HFFc6 (cell line): ENCODE measurements around the gene NLRX1. TPM values are rescaled to one million over a fixed set of nuclear protein-coding genes. Genes with fewer than 3 reads are reported as not detected.
"Not testable (repeated sequence)": the region's sequence is repeated elsewhere in the genome, so short reads cannot be mapped to it uniquely, and the experiment has no call there.

Experiments used
- DNase-seq: peaks from one replicate; pipeline ENCODE4 v3.0.0-alpha.2; 2018
- H3K27ac Mint-ChIP-seq: 2 replicates; pipeline ENCODE4 v1.8.0; 2020; ENCODE audit warnings: mild to moderate bottlenecking, mixed read lengths
- H3K27me3 Mint-ChIP-seq: 2 replicates; pipeline ENCODE4 v1.8.0; 2021; ENCODE audit warnings: mild to moderate bottlenecking, moderate library complexity, mixed read lengths; ENCODE audit not compliant: insufficient read depth
- H3K36me3 Mint-ChIP-seq: 2 replicates; pipeline ENCODE4 v1.8.0; 2021; ENCODE audit warnings: low read depth, mixed read lengths
- H3K4me1 Mint-ChIP-seq: 2 replicates; pipeline ENCODE4 v1.8.0; 2020; ENCODE audit warnings: low read depth, mixed read lengths
- H3K4me3 Mint-ChIP-seq: 2 replicates; pipeline ENCODE4 v1.8.0; 2020; ENCODE audit warnings: mild to moderate bottlenecking, moderate library complexity, mixed read lengths
- H3K9me3 Mint-ChIP-seq: 2 replicates; pipeline ENCODE4 v1.8.0; 2020; ENCODE audit warnings: mild to moderate bottlenecking, mixed read lengths
- total RNA-seq, 6 experiments: library from RNA; stranded (reverse); fragmentation: NEBNext Ultra II Directional; extraction: Animal tissue kit (Norgen Biotek cat#: 25700); gene quantifications; 2 replicates in 1 of 6; 3 replicates in 5 of 6; pipeline ENCODE4 v1.2.3, GENCODE V29; 2021
- TF ChIP-seq, protein P1 (sequence below): fragments of 200-600 bp; sonication (generic); IDR thresholded peaks from 2 replicates; pipeline ENCODE4 v1.5.0; 2021; ENCODE audit warnings: antibody characterized with exemption, mild to moderate bottlenecking

NLRX1 gene
- total RNA-seq, 6 experiments from 2014 or later = 11.8 to 14.5 (median 12.9) TPM

DNA sequence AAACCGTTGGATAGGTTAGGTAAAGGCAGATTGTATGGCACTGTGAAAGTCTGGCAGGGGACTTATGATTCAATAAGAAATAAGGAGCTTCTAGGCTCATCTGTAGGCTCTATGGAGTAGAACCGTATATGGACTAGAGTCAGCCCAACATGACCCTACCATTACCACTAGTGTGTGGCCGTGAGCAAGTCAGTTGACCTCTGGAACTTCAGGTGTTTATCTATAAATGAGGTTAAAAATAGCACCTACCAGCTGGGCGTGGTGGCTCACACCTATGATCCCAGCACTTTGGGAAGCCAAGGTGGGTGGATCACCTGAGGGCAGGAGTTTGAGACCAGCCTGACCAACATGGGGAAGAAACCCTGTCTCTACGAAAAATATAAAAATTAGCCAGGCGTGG lies 42.7 kb upstream of the NLRX1 start:
- Mint-ChIP-seq H3K9me3 (no peaks in the 10 kb centered on the region), H3K4me3 (no peak overlapping the region), H3K27ac (no peak overlapping the region), H3K36me3 (peaks cover 16% of the 10 kb centered on the region), H3K4me1 (peaks cover 32% of the 10 kb centered on the region), H3K27me3 (no peaks in the 10 kb centered on the region)
- DNase-seq = no peak
- TF ChIP-seq, protein P1, sequence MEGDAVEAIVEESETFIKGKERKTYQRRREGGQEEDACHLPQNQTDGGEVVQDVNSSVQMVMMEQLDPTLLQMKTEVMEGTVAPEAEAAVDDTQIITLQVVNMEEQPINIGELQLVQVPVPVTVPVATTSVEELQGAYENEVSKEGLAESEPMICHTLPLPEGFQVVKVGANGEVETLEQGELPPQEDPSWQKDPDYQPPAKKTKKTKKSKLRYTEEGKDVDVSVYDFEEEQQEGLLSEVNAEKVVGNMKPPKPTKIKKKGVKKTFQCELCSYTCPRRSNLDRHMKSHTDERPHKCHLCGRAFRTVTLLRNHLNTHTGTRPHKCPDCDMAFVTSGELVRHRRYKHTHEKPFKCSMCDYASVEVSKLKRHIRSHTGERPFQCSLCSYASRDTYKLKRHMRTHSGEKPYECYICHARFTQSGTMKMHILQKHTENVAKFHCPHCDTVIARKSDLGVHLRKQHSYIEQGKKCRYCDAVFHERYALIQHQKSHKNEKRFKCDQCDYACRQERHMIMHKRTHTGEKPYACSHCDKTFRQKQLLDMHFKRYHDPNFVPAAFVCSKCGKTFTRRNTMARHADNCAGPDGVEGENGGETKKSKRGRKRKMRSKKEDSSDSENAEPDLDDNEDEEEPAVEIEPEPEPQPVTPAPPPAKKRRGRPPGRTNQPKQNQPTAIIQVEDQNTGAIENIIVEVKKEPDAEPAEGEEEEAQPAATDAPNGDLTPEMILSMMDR = no peak

DNA sequence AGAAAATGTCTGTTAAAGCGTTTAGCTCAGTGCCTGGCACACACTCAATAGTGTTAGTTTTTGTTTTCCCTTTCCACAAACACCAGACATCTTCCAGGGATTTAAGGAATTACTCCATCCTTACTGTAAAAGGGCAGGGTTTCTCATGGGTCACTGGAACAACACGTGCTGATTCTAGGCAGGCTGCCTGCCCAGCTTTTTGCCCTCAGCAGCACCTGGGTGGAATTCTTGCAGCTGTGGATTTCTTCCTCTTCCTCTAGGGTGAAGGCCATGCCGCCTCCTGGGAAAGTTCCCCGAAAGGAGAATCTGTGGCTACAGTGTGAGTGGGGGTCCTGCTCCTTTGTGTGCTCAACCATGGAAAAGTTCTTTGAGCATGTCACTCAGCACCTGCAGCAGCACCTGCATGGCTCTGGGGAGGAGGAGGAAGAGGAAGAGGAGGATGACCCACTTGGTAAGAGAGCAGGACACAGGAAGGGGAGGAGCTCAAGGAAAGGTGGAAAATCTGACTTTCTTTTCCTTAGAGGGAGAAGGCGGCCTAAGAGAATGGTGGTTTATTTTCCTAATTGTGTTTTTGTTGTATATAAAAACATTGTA lies 41.8 kb upstream of the NLRX1 start:
- Mint-ChIP-seq H3K27me3 (no peaks in the 10 kb centered on the region), H3K4me3 (no peak overlapping the region), H3K9me3 (no peaks in the 10 kb centered on the region), H3K27ac (no peak overlapping the region), H3K4me1 (peaks cover 32% of the 10 kb centered on the region), H3K36me3 (peaks cover 20% of the 10 kb centered on the region)
- DNase-seq = no peak
- TF ChIP-seq, protein P1 = no peak

DNA sequence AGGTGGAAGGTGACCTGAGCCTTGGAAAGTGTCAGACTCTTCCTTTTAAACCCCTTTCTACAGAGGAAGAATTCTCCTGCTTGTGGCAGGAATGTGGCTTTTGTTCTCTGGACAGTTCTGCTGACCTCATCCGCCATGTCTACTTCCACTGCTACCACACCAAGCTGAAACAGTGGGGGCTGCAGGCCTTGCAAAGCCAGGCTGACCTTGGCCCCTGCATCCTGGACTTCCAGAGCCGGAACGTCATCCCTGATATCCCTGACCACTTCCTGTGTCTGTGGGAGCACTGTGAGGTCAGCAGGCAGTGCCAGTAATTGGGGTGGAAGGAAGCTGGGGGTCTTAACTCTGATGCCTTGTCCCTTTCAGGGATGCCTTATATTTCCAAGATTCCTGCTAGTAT lies 37.9 kb upstream of the NLRX1 start:
- peaks cover 32% of the 10 kb centered on the region for H3K36me3 Mint-ChIP-seq
- TF ChIP-seq, protein P1 = no peak
- H3K27me3 Mint-ChIP-seq = no peaks in the 10 kb centered on the region
- no peaks in the 10 kb centered on the region for H3K9me3 Mint-ChIP-seq
- H3K27ac Mint-ChIP-seq = no peak overlapping the region; the same call in 1 of the 2 replicates
- H3K4me3 Mint-ChIP-seq = no peak overlapping the region
- DNase-seq = no peak
- H3K4me1 Mint-ChIP-seq = peaks cover 17% of the 10 kb centered on the region

DNA sequence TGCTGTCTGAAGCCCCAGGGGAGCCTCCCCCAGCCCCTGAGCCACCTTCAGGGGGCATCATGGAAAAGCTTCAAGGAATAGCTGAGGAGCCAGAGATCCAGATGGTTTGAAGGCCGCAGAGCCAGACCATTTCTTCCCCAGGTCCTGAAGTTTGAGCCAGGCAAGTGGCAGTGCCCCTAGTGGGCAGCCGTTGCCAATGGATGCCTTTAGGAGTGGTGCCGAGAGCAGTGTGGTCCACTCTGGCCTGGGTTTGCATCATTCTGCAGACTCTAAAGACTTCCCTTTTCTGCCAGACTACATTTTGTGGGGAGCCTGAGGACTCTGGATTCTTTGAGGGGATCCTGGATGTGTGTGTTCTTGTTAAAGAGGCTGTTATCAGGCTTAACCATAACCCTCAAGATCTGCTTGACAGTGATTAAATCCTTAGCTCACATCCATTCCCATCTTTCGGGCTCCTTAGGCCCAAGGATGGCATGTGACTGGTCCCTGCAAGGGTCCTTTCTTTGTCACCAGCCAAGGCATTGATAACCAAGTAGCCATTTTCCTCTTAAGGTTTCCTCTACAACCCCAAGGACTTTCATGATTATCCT lies 34.0 kb upstream of the NLRX1 start:
- Mint-ChIP-seq H3K36me3 (peaks cover 32% of the 10 kb centered on the region), H3K27ac (no peak overlapping the region), H3K4me3 (no peak overlapping the region), H3K9me3 (no peaks in the 10 kb centered on the region), H3K27me3 (no peaks in the 10 kb centered on the region), H3K4me1 (peaks cover 17% of the 10 kb centered on the region)
- TF ChIP-seq, protein P1 = peak; percentile 76
- no peak for DNase-seq

DNA sequence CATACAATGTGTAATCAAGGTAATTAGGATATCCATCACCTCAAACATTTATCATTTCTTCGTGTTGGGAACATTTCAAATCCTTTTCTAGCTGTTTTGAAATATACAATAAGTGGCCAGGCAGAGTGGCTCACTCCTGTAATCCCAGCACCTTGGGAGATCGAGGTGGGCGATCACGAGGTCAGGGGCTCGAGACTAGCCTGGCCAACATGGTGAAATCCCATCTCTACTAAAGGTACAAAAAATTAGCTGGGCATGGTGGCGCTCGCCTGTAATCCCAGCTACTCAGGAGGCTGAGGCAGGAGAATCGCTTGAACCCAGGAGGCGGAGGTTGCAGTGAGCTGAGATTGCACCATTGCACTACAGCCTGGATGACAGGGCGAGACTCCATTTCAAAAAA lies 29.2 kb upstream of the NLRX1 start:
- H3K27me3 Mint-ChIP-seq, H3K4me3 Mint-ChIP-seq, H3K4me1 Mint-ChIP-seq, H3K36me3 Mint-ChIP-seq, H3K9me3 Mint-ChIP-seq, DNase-seq, H3K27ac Mint-ChIP-seq: not testable (repeated sequence)

DNA sequence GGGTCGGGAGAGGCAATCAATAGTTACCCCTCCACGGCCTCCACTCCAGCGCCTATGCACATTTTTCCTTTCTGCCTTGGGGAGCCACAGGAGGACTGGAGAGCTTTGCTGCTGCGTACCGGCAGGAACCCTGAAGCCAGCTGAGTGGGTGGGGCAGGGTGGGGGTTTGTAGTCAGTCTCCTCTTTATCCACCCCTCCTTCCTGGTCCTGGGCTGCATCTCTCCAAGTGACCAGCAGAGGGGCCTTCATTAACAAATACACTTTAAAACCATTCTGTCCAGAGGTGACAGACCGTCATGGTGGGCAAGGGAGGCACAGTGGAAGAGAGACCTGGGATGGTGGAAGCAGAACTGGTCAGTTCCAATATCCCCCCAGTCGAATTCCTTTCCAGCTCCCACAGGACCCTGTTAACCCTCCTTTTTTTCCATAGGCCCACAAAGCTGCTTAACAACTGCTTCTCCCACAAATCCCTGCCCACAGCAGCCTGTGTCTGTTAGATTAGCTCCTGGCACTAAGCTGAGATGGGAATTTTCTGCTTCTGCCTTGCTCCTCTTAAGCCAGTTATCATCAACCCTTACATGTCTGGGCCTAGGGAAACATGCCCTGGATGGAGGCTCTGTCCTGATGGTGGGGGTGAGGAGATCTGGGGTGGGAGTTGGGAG lies 23.6 kb upstream of the NLRX1 start:
- TF ChIP-seq, protein P1 = peak; percentile 80
- Mint-ChIP-seq H3K9me3 (no peaks in the 10 kb centered on the region), H3K27me3 (peaks cover 23% of the 10 kb centered on the region), H3K4me1 (peaks cover 20% of the 10 kb centered on the region), H3K4me3 (peak overlapping the region; percentile 46; the same call in 1 of the 2 replicates), H3K36me3 (no peaks in the 10 kb centered on the region), H3K27ac (no peak overlapping the region)
- peak; percentile 57 for DNase-seq
